ENCODE results near the gene CDH23.

CDH23 gene

DNA sequence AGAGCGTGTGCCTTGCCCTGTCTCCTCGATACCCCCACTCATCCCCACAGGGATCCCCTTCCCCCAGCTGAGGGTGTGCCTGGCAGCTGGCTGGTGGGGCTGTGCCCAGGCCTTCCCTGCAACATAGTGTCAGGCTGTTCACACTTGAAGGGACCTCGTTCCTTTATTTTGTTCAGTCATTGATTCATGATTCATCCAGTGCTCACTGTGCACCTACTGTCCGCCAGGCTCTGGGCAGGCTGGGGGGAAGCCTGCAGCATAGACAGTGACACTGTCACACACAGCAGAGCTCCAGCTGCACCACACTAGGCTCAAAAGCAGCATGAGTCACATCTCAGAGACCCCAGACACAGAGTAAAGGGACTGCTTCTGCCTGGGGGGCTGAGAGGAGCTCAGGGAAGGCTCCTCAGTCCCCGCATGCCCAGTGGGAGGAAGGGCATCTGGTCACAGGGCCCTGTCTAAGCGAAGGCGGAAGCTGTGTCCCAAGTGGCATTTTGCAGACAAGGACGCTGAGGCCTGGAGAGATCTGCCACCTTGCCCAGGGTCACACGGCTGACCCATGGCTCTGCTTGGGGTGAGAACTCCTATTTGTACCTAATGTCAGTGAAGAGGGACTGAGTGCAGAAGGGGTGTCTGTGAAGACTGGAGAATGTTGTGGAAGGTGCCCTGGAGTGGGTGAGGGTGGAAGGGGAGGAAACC, 27.9 kb downstream of the CDH23 start:
- in situ Hi-C loops (cut with HindIII; ENCODE audit: low sequenced_read_pairs), result no loop called here
- no peak for DNase-seq (ENCODE audit: low read depth)

DNA sequence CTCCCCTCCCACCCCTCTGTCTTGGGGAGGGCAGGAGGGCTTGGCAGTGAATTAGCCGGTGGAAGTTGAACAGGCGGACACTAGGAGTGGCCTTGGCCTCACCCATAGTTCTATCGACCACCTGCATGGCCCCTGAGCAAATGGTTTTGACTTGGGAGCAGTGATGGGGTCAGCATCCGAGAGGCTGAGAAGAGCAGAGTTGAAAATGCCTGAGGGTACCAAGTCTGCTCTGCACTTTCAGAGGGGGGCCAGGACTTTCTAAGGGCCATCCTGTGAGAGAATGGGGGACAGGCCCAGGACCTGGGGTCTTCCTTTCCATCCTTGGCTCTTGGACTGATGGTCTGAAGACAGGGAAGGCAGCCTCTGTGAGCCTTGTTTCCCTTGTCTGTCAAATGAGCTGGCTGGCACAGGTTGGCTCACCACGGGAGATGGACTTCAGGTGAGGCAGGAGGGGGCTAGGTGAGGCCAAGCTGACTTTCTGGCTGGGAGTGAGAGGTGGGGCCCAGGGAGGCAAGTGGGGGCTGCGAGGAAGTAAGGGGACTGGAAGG, 29.4 kb downstream of the CDH23 start:
- no peak overlapping the region for H3K4me3 ChIP-seq (ENCODE audit: low read depth, low read length)
- in situ Hi-C loops (cut with HindIII; ENCODE audit: low sequenced_read_pairs), result no loop called here
- TF ChIP-seq, protein P1, sequence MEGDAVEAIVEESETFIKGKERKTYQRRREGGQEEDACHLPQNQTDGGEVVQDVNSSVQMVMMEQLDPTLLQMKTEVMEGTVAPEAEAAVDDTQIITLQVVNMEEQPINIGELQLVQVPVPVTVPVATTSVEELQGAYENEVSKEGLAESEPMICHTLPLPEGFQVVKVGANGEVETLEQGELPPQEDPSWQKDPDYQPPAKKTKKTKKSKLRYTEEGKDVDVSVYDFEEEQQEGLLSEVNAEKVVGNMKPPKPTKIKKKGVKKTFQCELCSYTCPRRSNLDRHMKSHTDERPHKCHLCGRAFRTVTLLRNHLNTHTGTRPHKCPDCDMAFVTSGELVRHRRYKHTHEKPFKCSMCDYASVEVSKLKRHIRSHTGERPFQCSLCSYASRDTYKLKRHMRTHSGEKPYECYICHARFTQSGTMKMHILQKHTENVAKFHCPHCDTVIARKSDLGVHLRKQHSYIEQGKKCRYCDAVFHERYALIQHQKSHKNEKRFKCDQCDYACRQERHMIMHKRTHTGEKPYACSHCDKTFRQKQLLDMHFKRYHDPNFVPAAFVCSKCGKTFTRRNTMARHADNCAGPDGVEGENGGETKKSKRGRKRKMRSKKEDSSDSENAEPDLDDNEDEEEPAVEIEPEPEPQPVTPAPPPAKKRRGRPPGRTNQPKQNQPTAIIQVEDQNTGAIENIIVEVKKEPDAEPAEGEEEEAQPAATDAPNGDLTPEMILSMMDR (IDR thresholded peaks at IDR 0.05; ENCODE audit: low read depth, low read length, missing control alignments), result no peak
- no peak for DNase-seq (ENCODE audit: low read depth)

More for the DNA sequence above, 27.9 kb downstream of the CDH23 start:
- no peak overlapping the region for H3K4me3 ChIP-seq (ENCODE audit: low read depth, low read length)
- TF ChIP-seq, protein P1 (IDR thresholded peaks at IDR 0.05; ENCODE audit: low read depth, low read length, missing control alignments), result no peak

DNA sequence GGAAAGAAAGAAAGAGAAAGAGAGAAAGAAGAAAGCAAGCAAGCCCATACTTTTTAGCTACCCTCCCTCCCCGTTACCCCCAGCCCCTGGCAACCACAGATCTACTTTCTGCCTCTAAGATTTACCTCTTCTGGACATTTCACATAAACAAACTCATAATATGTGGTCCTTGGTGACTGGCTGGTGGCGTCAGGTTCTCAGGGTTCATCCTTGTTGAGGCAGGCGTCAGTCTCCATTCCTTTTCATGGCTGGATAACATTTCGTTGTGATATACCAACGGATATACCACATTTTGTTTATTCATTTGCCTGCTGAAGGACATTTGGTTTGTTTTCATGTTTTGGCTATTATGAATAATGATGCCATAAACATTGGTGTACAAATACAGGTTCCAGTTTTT, 30.5 kb downstream of the CDH23 start:
- TF ChIP-seq, protein P1 (IDR thresholded peaks at IDR 0.05; ENCODE audit: low read depth, low read length, missing control alignments), result no peak
- no peak for DNase-seq (ENCODE audit: low read depth)
- no peak overlapping the region for H3K4me3 ChIP-seq (ENCODE audit: low read depth, low read length)
- in situ Hi-C loops (cut with HindIII; ENCODE audit: low sequenced_read_pairs), result no loop called here

DNA sequence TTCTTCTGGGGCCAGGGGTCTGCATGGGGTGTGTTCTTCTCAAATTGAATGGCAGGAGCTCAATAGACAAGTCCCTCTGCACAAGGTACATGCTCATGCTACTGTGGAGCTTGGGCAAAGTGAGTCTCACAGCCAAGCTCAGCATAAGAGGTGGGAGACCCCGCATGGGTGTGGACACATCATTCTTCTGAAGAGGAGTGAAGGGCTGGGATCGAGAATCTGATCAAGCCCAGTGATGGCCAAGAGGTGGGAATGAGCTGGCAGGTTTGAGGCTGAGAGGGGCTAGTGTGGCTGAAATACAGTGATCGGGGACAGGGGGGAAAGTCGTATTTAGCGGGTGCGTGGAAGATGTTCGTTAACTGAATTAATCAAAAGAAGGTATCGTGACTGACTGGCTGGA, 32.6 kb downstream of the CDH23 start:
- in situ Hi-C loops (cut with HindIII; ENCODE audit: low sequenced_read_pairs), result no loop called here
- no peak overlapping the region for H3K4me3 ChIP-seq (ENCODE audit: low read depth, low read length)
- no peak for DNase-seq (ENCODE audit: low read depth)
- TF ChIP-seq, protein P1 (IDR thresholded peaks at IDR 0.05; ENCODE audit: low read depth, low read length, missing control alignments), result no peak

- no peak overlapping the region for H3K4me3 ChIP-seq (ENCODE audit: low read depth, low read length)
- no peak for DNase-seq (ENCODE audit: low read depth)
- in situ Hi-C loops (cut with HindIII; ENCODE audit: low sequenced_read_pairs), result no loop called here
- TF ChIP-seq, protein P1 (IDR thresholded peaks at IDR 0.05; ENCODE audit: low read depth, low read length, missing control alignments), result peak; percentile 22
Observed at GRCh38 chr10:71429929-71430328, 33.2 kb downstream of the CDH23 start.

- TF ChIP-seq, protein P1 (IDR thresholded peaks at IDR 0.05; ENCODE audit: low read depth, low read length, missing control alignments), result peak; percentile 29
- H3K4me3 ChIP-seq (ENCODE audit: low read depth, low read length), result no peak overlapping the region
- in situ Hi-C loops (cut with HindIII; ENCODE audit: low sequenced_read_pairs), result no loop called here
- DNase-seq (ENCODE audit: low read depth), result no peak
Observed at GRCh38 chr10:71431239-71432100, 34.8 kb downstream of the CDH23 start.

Data from astrocyte of the cerebellum (primary cell).